Measurements from ENCODE around the gene FBXO44.

The FBXO44 gene

GRCh38 chr1:11711490-11711889, 56.8 kb downstream of the FBXO44 start:
- H3K27me3 ChIP-seq (ENCODE audit: control insufficient read depth, insufficient read depth, low read length), result peaks cover 11% of the 10 kb centered on the region
- H3K9me3 ChIP-seq (ENCODE audit: control insufficient read depth, low read length), result no peaks in the 10 kb centered on the region
- no peaks in the 10 kb centered on the region for H3K36me3 ChIP-seq (ENCODE audit: control insufficient read depth, insufficient read depth, low read length)
- peaks cover 8% of the 10 kb centered on the region for H3K4me1 ChIP-seq (ENCODE audit: control insufficient read depth, insufficient read depth, low read length)
- no peak overlapping the region for H3K4me3 ChIP-seq (ENCODE audit: low read length)
- H3K9ac ChIP-seq (ENCODE audit: low read length), result no peak overlapping the region

DNA sequence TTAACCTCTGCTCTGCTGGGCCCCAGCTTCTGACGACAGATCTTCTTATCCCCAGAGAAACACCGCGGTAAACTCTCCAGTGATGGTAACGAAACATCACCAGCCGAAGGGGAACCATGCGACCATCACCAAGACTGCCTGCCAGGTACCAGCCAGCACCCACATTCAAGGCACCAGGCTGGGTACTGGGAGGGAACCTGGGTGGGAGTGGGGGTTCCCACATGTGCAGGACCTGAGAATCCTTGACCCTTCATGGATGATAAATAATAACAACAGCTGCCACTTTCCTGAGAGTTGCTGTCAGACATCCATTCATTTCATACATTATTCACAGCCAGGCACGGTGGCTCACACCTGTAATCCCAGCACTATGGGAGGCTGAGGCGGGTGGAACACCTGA, 57.6 kb downstream of the FBXO44 start:
- H3K4me1 ChIP-seq (ENCODE audit: control insufficient read depth, insufficient read depth, low read length), result peaks cover 8% of the 10 kb centered on the region
- H3K4me3 ChIP-seq (ENCODE audit: low read length), result no peak overlapping the region
- H3K9ac ChIP-seq (ENCODE audit: low read length), result no peak overlapping the region
- H3K27me3 ChIP-seq (ENCODE audit: control insufficient read depth, insufficient read depth, low read length), result peaks cover 11% of the 10 kb centered on the region
- no peaks in the 10 kb centered on the region for H3K9me3 ChIP-seq (ENCODE audit: control insufficient read depth, low read length)
- no peaks in the 10 kb centered on the region for H3K36me3 ChIP-seq (ENCODE audit: control insufficient read depth, insufficient read depth, low read length)

Data from mucosa of stomach (tissue), 1 donor.